CD4-positive, CD25-positive, alpha-beta regulatory T cell (primary cell): ENCODE results near the gene IREB2. TPM values are rescaled to one million over a fixed set of nuclear protein-coding genes. Genes with fewer than 3 reads are reported as not detected.

ENCODE experiments used
- ATAC-seq, 2 donors: fragments of 150-1000 bp; cut with Tn5 transposase; one replicate each; pipeline ENCODE4 v1.10.0; 2021; ENCODE audit warnings: low read depth in 2 of 2, moderate number of reproducible peaks in 2 of 2, moderate library complexity in 1 of 2
- DNase-seq, 3 donors: peaks; one replicate each; pipeline versions ENCODE4 v3.0.0 to v3.0.0-alpha.2; 2012 to 2022; ENCODE audit warnings: mixed read lengths in 1 of 3
- H3K27ac ChIP-seq: one replicate; pipeline ENCODE4 v1.7.0; 2013; ENCODE audit warnings: mild to moderate bottlenecking, low read length; ENCODE audit not compliant: insufficient read depth, poor library complexity, severe bottlenecking
- H3K27me3 ChIP-seq: one replicate; pipeline ENCODE4 v1.7.0; 2013; ENCODE audit warnings: low read length; ENCODE audit not compliant: control insufficient read depth, insufficient read depth
- H3K36me3 ChIP-seq: one replicate; pipeline ENCODE4 v1.7.0; 2013; ENCODE audit warnings: mild to moderate bottlenecking, low read length, moderate library complexity; ENCODE audit not compliant: control insufficient read depth, insufficient read depth
- H3K4me1 ChIP-seq: 2 replicates; pipeline ENCODE4 v1.7.0; 2013; ENCODE audit warnings: mild to moderate bottlenecking, low read length; ENCODE audit not compliant: insufficient read depth, control insufficient read depth, poor library complexity, severe bottlenecking
- H3K4me3 ChIP-seq: one replicate; pipeline ENCODE4 v1.7.0; 2013; ENCODE audit warnings: low read depth, mild to moderate bottlenecking, low read length, moderate library complexity
- H3K9me3 ChIP-seq, 2 experiments: 1 replicate in 1 of 2; 2 replicates in 1 of 2; pipeline ENCODE4 v1.7.0; 2013; ENCODE audit warnings: low read length in 2 of 2, mild to moderate bottlenecking in 1 of 2, moderate library complexity in 1 of 2; ENCODE audit not compliant: control insufficient read depth in 2 of 2
- H3K27ac Mint-ChIP-seq, 3 donors: one replicate each; pipeline ENCODE4 v1.8.0; 2020 to 2022; ENCODE audit warnings: mild to moderate bottlenecking in 3 of 3, mixed read lengths in 3 of 3, moderate library complexity in 2 of 3
- H3K27me3 Mint-ChIP-seq: one replicate; pipeline ENCODE4 v1.8.0; 2022; ENCODE audit warnings: mild to moderate bottlenecking, mixed read lengths
- H3K36me3 Mint-ChIP-seq: one replicate; pipeline ENCODE4 v1.8.0; 2020; ENCODE audit warnings: mixed read lengths
- H3K4me1 Mint-ChIP-seq, 4 donors: one replicate each; pipeline ENCODE4 v1.8.0; 2020 to 2022; ENCODE audit warnings: mixed read lengths in 4 of 4, mild to moderate bottlenecking in 1 of 4
- H3K4me3 Mint-ChIP-seq, 4 donors: one replicate each; pipeline ENCODE4 v1.8.0; 2020 to 2022; ENCODE audit warnings: mild to moderate bottlenecking in 4 of 4, mixed read lengths in 4 of 4, moderate library complexity in 3 of 4
- H3K9me3 Mint-ChIP-seq, 7 donors: one replicate each; pipeline ENCODE4 v1.8.0; 2020 to 2022; ENCODE audit warnings: mixed read lengths in 7 of 7, mild to moderate bottlenecking in 3 of 7, moderate library complexity in 2 of 7
- polyA plus RNA-seq, 4 donors: library from polyadenylated mRNA; unstranded; fragments of 300-500 nt; fragmentation: Illumina TruSeq; gene quantifications; one replicate each; pipeline ENCODE4 v1.2.3, GENCODE V29; 2021
- total RNA-seq: library from RNA; stranded (reverse); gene quantifications from one replicate; pipeline ENCODE4 v1.2.3, GENCODE V29; 2022

The IREB2 gene
- total and polyA plus RNA-seq, 5 donors from 2014 or later: 16.3 to 58.3 (median 18.7) TPM

GRCh38 chr15:78420220-78420619 is 17.8 kb upstream of the IREB2 start:
- ATAC-seq: no peak
- H3K4me1 Mint-ChIP-seq: peaks cover 2 to 5% (median 4%) of the 10 kb centered on the region in 4 donors
- peaks cover 33% of the 10 kb centered on the region for H3K27me3 Mint-ChIP-seq
- Histone ChIP-seq H3K36me3 (no peaks in the 10 kb centered on the region), H3K27ac (no peak overlapping the region), H3K27me3 (peaks cover 3% of the 10 kb centered on the region), H3K4me1 (no peaks in the 10 kb centered on the region), H3K4me3 (no peak overlapping the region), H3K9me3 (no peaks in the 10 kb centered on the region)
- no peak overlapping the region for H3K4me3 Mint-ChIP-seq
- H3K36me3 Mint-ChIP-seq: no peaks in the 10 kb centered on the region
- H3K27ac Mint-ChIP-seq: no peak overlapping the region
- H3K9me3 Mint-ChIP-seq: no peaks in the 10 kb centered on the region
- no peak for DNase-seq

GRCh38 chr15:78420766-78421165 is 17.2 kb upstream of the IREB2 start:
- DNase-seq (no peak), ATAC-seq (no peak)
- H3K27ac Mint-ChIP-seq: no peak overlapping the region

GRCh38 chr15:78421238-78421965 is 16.6 kb upstream of the IREB2 start:
- Mint-ChIP-seq H3K27ac (no peak overlapping the region), H3K36me3 (no peaks in the 10 kb centered on the region)

More at GRCh38 chr15:78420766-78421165, 17.2 kb upstream of the IREB2 start:
- no peak overlapping the region for H3K4me3 Mint-ChIP-seq
- Histone ChIP-seq H3K4me3 (no peak overlapping the region), H3K36me3 (no peaks in the 10 kb centered on the region), H3K4me1 (no peaks in the 10 kb centered on the region), H3K9me3 (no peaks in the 10 kb centered on the region), H3K27me3 (peaks cover 3% of the 10 kb centered on the region), H3K27ac (no peak overlapping the region)
- H3K4me1 Mint-ChIP-seq: peaks cover 3 to 8% (median 5%) of the 10 kb centered on the region in 4 donors
- H3K27me3 Mint-ChIP-seq: peaks cover 36% of the 10 kb centered on the region
- no peaks in the 10 kb centered on the region for H3K9me3 Mint-ChIP-seq
- no peaks in the 10 kb centered on the region for H3K36me3 Mint-ChIP-seq

GRCh38 chr15:78422571-78423340 is 15.3 kb upstream of the IREB2 start:
- peak; percentile 82 to 85 for ATAC-seq
- Mint-ChIP-seq H3K27ac (no peak overlapping the region), H3K4me3 (no peak overlapping the region)

More at GRCh38 chr15:78421238-78421965, 16.6 kb upstream of the IREB2 start:
- Mint-ChIP-seq H3K4me3 (no peak overlapping the region), H3K4me1 (peaks cover 7 to 14% (median 10%) of the 10 kb centered on the region in 4 donors), H3K27me3 (peaks cover 40% of the 10 kb centered on the region), H3K9me3 (no peaks in the 10 kb centered on the region)
- Histone ChIP-seq H3K27me3 (peaks cover 3% of the 10 kb centered on the region), H3K27ac (no peak overlapping the region), H3K36me3 (no peaks in the 10 kb centered on the region), H3K4me3 (no peak overlapping the region), H3K4me1 (no peaks in the 10 kb centered on the region), H3K9me3 (no peaks in the 10 kb centered on the region)
- no peak for ATAC-seq
- no peak for DNase-seq

GRCh38 chr15:78424673-78425072 is 13.3 kb upstream of the IREB2 start:
- ATAC-seq (no peak), DNase-seq (no peak)
- Mint-ChIP-seq H3K27me3 (peaks cover 38% of the 10 kb centered on the region), H3K4me3 (no peak overlapping the region), H3K36me3 (no peaks in the 10 kb centered on the region), H3K4me1 (peaks cover 7 to 14% (median 10%) of the 10 kb centered on the region in 4 donors), H3K27ac (no peak overlapping the region), H3K9me3 (peaks cover 0 to 1% (median 0%) of the 10 kb centered on the region in 7 donors)
- H3K4me1 ChIP-seq: no peaks in the 10 kb centered on the region
- H3K27me3 ChIP-seq: peaks cover 3% of the 10 kb centered on the region
- H3K27ac ChIP-seq: no peak overlapping the region
- no peaks in the 10 kb centered on the region for H3K9me3 ChIP-seq
- H3K4me3 ChIP-seq: no peak overlapping the region
- H3K36me3 ChIP-seq: no peaks in the 10 kb centered on the region

More at GRCh38 chr15:78422571-78423340, 15.3 kb upstream of the IREB2 start:
- Histone ChIP-seq H3K4me1 (no peaks in the 10 kb centered on the region), H3K27me3 (peaks cover 3% of the 10 kb centered on the region), H3K27ac (no peak overlapping the region), H3K4me3 (no peak overlapping the region), H3K36me3 (no peaks in the 10 kb centered on the region), H3K9me3 (no peaks in the 10 kb centered on the region)
- Mint-ChIP-seq H3K36me3 (no peaks in the 10 kb centered on the region), H3K27me3 (peaks cover 32% of the 10 kb centered on the region), H3K4me1 (peaks cover 7 to 14% (median 10%) of the 10 kb centered on the region in 4 donors), H3K9me3 (no peaks in the 10 kb centered on the region)
- DNase-seq: peak; percentile 40 to 70 (median 58)

GRCh38 chr15:78425643-78426042 is 12.4 kb upstream of the IREB2 start:
- no peak overlapping the region for H3K4me3 ChIP-seq
- Mint-ChIP-seq H3K36me3 (no peaks in the 10 kb centered on the region), H3K27ac (no peak overlapping the region), H3K27me3 (peaks cover 37% of the 10 kb centered on the region), H3K4me1 (peaks cover 7 to 14% (median 10%) of the 10 kb centered on the region in 4 donors), H3K9me3 (peaks cover 0 to 1% (median 0%) of the 10 kb centered on the region in 7 donors), H3K4me3 (no peak overlapping the region)
- no peak overlapping the region for H3K27ac ChIP-seq
- peaks cover 6% of the 10 kb centered on the region for H3K27me3 ChIP-seq
- H3K4me1 ChIP-seq: no peaks in the 10 kb centered on the region
- H3K36me3 ChIP-seq: no peaks in the 10 kb centered on the region
- ATAC-seq (no peak), DNase-seq (peak in 1 of 3 donors; percentile 11)
- no peaks in the 10 kb centered on the region for H3K9me3 ChIP-seq

- Mint-ChIP-seq H3K36me3 (no peaks in the 10 kb centered on the region), H3K4me3 (no peak overlapping the region), H3K27me3 (peaks cover 43% of the 10 kb centered on the region), H3K4me1 (peaks cover 7 to 14% (median 9%) of the 10 kb centered on the region in 4 donors), H3K9me3 (peaks cover 0 to 1% (median 0%) of the 10 kb centered on the region in 7 donors), H3K27ac (no peak overlapping the region)
- no peak overlapping the region for H3K4me3 ChIP-seq
- ATAC-seq: no peak
- no peak for DNase-seq
- H3K36me3 ChIP-seq: no peaks in the 10 kb centered on the region
- peaks cover 11% of the 10 kb centered on the region for H3K27me3 ChIP-seq
- no peaks in the 10 kb centered on the region for H3K4me1 ChIP-seq
- H3K27ac ChIP-seq: no peak overlapping the region
- H3K9me3 ChIP-seq: no peaks in the 10 kb centered on the region
These were observed 11.7 kb upstream of the IREB2 start for GRCh38 chr15:78426300-78426699.
